ENCODE measurements around the gene SLC29A3.
A peak's percentile ranks its signal among the peaks of the same experiment; 100 is the strongest.

Gene SLC29A3

DNA sequence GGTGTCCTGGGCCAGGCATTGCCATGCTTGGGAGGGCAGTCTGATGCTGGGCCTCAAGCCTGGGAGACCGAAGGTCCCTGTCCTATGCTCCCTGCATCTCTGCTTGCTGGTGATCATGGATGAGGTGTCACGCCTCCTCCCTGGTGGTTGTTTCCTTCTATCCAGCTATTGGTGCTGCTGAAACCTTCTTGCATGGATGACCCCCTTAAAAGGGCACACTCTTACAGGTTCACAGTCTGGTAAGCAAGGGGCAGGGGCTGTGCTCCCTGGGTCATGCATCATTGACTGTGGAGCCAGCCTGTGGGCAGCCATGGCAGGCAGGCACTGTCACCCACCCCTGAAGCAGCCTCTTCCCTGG is 36.8 kb upstream of the SLC29A3 start:
- DNase-seq (ENCODE audit: insufficient read length, low spot score) = no peak
- no peak for TF ChIP-seq POU2F2 (IDR thresholded peaks at IDR 0.05; ENCODE audit: low read depth, low read length)
- no peak for TF ChIP-seq TAF1 (IDR thresholded peaks at IDR 0.05; ENCODE audit: low read depth, low read length)
- no peak for TF ChIP-seq PAX5 (IDR thresholded peaks at IDR 0.05; ENCODE audit: insufficient read depth, low read length, severe bottlenecking)
- no peak for TF ChIP-seq POLR2A (IDR thresholded peaks at IDR 0.05; ENCODE audit: low read depth, low read length)
- TF ChIP-seq SPI1 (IDR thresholded peaks at IDR 0.05; ENCODE audit: low read depth, low read length) = no peak
- TF ChIP-seq POLR2AphosphoS5 (IDR thresholded peaks at IDR 0.05; ENCODE audit: low read depth, low read length) = no peak
- FAIRE-seq = no peak

GRCh38 chr10:71283410-71283809 is 35.6 kb upstream of the SLC29A3 start:
- TF ChIP-seq POLR2AphosphoS5 (IDR thresholded peaks at IDR 0.05; ENCODE audit: low read depth, low read length) (no peak), TAF1 (IDR thresholded peaks at IDR 0.05; ENCODE audit: low read depth, low read length) (no peak), POLR2A (IDR thresholded peaks at IDR 0.05; ENCODE audit: low read depth, low read length) (no peak), PAX5 (IDR thresholded peaks at IDR 0.05; ENCODE audit: insufficient read depth, low read length, severe bottlenecking) (no peak), SPI1 (IDR thresholded peaks at IDR 0.05; ENCODE audit: low read depth, low read length) (no peak), POU2F2 (IDR thresholded peaks at IDR 0.05; ENCODE audit: low read depth, low read length) (no peak)
- DNase-seq (ENCODE audit: insufficient read length, low spot score) (no peak), FAIRE-seq (no peak)

DNA sequence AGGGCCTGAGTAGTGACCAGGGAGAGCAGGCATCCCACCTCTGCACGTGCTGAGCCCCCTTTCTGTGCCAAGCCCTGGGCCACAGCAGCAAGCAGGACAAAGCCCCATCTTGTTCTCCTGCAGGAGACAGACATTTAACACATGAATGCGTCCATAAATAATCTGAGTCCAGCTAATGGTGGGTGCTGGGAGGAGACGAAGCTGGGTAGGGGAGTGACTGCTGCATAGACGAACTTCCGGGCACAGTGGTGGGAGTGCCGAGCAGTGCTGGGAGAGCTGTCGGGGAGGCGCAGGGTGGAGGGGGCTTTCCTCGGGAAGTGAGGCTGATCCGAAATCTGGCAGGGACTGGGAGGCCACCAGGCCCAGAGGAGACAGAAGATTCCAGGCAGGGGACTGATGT is 35.2 kb upstream of the SLC29A3 start:
- TF ChIP-seq POLR2AphosphoS5 (IDR thresholded peaks at IDR 0.05; ENCODE audit: low read depth, low read length) = no peak
- no peak for TF ChIP-seq POLR2A (IDR thresholded peaks at IDR 0.05; ENCODE audit: low read depth, low read length)
- no peak for TF ChIP-seq SPI1 (IDR thresholded peaks at IDR 0.05; ENCODE audit: low read depth, low read length)

GRCh38 chr10:71284544-71285179 is 34.4 kb upstream of the SLC29A3 start:
- TF ChIP-seq PAX5 (IDR thresholded peaks at IDR 0.05; ENCODE audit: insufficient read depth, low read length, severe bottlenecking) (no peak), SPI1 (IDR thresholded peaks at IDR 0.05; ENCODE audit: low read depth, low read length) (no peak), POU2F2 (IDR thresholded peaks at IDR 0.05; ENCODE audit: low read depth, low read length) (no peak), TAF1 (IDR thresholded peaks at IDR 0.05; ENCODE audit: low read depth, low read length) (no peak), POLR2AphosphoS5 (IDR thresholded peaks at IDR 0.05; ENCODE audit: low read depth, low read length) (no peak), POLR2A (IDR thresholded peaks at IDR 0.05; ENCODE audit: low read depth, low read length) (no peak)
- FAIRE-seq = no peak
- no peak for DNase-seq (ENCODE audit: insufficient read length, low spot score)

More for the DNA sequence above, 35.2 kb upstream of the SLC29A3 start:
- FAIRE-seq = no peak
- no peak for DNase-seq (ENCODE audit: insufficient read length, low spot score)

DNA sequence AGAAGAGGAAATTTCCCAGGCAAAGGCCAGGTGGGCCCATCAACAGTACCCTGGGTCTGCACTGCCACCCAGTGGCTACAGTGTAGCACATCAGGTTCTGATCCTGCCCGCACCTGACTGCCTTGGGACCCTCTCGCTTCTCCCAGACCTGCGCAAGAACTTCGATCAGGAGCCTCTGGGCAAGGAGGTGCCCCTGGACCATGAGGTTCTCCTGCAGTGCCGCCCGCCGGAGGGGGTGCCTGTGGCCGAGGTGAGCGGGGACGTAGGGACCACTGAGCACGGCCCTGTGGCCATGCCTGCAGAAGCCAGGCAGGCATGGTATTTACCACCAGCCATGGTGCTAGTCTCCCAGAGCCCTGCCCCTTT is 33.9 kb upstream of the SLC29A3 start:
- FAIRE-seq (peak; percentile 76), DNase-seq (ENCODE audit: insufficient read length, low spot score) (peak; percentile 79)
- no peak for TF ChIP-seq POU2F2 (IDR thresholded peaks at IDR 0.05; ENCODE audit: low read depth, low read length)
- TF ChIP-seq POLR2A (IDR thresholded peaks at IDR 0.05; ENCODE audit: low read depth, low read length) = no peak
- no peak for TF ChIP-seq PAX5 (IDR thresholded peaks at IDR 0.05; ENCODE audit: insufficient read depth, low read length, severe bottlenecking)
- no peak for TF ChIP-seq SPI1 (IDR thresholded peaks at IDR 0.05; ENCODE audit: low read depth, low read length)
- TF ChIP-seq POLR2AphosphoS5 (IDR thresholded peaks at IDR 0.05; ENCODE audit: low read depth, low read length) = no peak
- TF ChIP-seq TAF1 (IDR thresholded peaks at IDR 0.05; ENCODE audit: low read depth, low read length) = no peak

- TF ChIP-seq POLR2AphosphoS5 (IDR thresholded peaks at IDR 0.05; ENCODE audit: low read depth, low read length) (no peak), SPI1 (IDR thresholded peaks at IDR 0.05; ENCODE audit: low read depth, low read length) (no peak), TAF1 (IDR thresholded peaks at IDR 0.05; ENCODE audit: low read depth, low read length) (no peak), PAX5 (IDR thresholded peaks at IDR 0.05; ENCODE audit: insufficient read depth, low read length, severe bottlenecking) (no peak), POU2F2 (IDR thresholded peaks at IDR 0.05; ENCODE audit: low read depth, low read length) (no peak), POLR2A (IDR thresholded peaks at IDR 0.05; ENCODE audit: low read depth, low read length) (no peak)
- DNase-seq (ENCODE audit: insufficient read length, low spot score) (no peak), FAIRE-seq (no peak)
Measured at GRCh38 chr10:71285986-71286385, 33.1 kb upstream of the SLC29A3 start.

GRCh38 chr10:71286521-71287294 is 32.4 kb upstream of the SLC29A3 start:
- TF ChIP-seq PAX5 (IDR thresholded peaks at IDR 0.05; ENCODE audit: insufficient read depth, low read length, severe bottlenecking) (no peak), POLR2AphosphoS5 (IDR thresholded peaks at IDR 0.05; ENCODE audit: low read depth, low read length) (no peak), POLR2A (IDR thresholded peaks at IDR 0.05; ENCODE audit: low read depth, low read length) (no peak), SPI1 (IDR thresholded peaks at IDR 0.05; ENCODE audit: low read depth, low read length) (no peak), POU2F2 (IDR thresholded peaks at IDR 0.05; ENCODE audit: low read depth, low read length) (no peak), TAF1 (IDR thresholded peaks at IDR 0.05; ENCODE audit: low read depth, low read length) (no peak)
- no peak for DNase-seq (ENCODE audit: insufficient read length, low spot score)
- FAIRE-seq = no peak

DNA sequence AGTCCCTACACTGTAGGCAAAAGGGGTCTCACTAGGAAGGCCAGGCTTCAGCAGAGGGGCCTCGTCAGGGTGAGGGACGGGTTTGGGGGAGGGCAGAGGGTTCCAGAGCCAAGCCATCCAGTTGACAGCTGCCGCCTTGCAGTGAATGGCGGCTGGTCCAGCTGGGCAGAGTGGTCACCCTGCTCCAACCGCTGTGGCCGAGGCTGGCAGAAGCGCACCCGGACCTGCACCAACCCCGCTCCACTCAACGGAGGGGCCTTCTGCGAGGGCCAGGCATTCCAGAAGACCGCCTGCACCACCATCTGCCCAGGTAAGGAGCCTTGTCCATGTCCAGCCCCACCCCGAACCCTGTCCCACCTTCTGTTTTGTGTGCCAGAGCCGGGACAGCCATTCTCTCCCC is 31.6 kb upstream of the SLC29A3 start:
- FAIRE-seq = no peak
- TF ChIP-seq SPI1 (IDR thresholded peaks at IDR 0.05; ENCODE audit: low read depth, low read length) = no peak
- no peak for TF ChIP-seq POLR2AphosphoS5 (IDR thresholded peaks at IDR 0.05; ENCODE audit: low read depth, low read length)
- no peak for TF ChIP-seq POU2F2 (IDR thresholded peaks at IDR 0.05; ENCODE audit: low read depth, low read length)
- no peak for TF ChIP-seq POLR2A (IDR thresholded peaks at IDR 0.05; ENCODE audit: low read depth, low read length)
- TF ChIP-seq TAF1 (IDR thresholded peaks at IDR 0.05; ENCODE audit: low read depth, low read length) = no peak
- DNase-seq (ENCODE audit: insufficient read length, low spot score) = no peak

- TF ChIP-seq POLR2AphosphoS5 (IDR thresholded peaks at IDR 0.05; ENCODE audit: low read depth, low read length) = no peak
- no peak for TF ChIP-seq TAF1 (IDR thresholded peaks at IDR 0.05; ENCODE audit: low read depth, low read length)
- TF ChIP-seq POLR2A (IDR thresholded peaks at IDR 0.05; ENCODE audit: low read depth, low read length) = no peak
- TF ChIP-seq POU2F2 (IDR thresholded peaks at IDR 0.05; ENCODE audit: low read depth, low read length) = no peak
- TF ChIP-seq PAX5 (IDR thresholded peaks at IDR 0.05; ENCODE audit: insufficient read depth, low read length, severe bottlenecking) = no peak
- TF ChIP-seq SPI1 (IDR thresholded peaks at IDR 0.05; ENCODE audit: low read depth, low read length) = no peak
- FAIRE-seq = no peak
- no peak for DNase-seq (ENCODE audit: insufficient read length, low spot score)
Measured at GRCh38 chr10:71288461-71288860, 30.6 kb upstream of the SLC29A3 start.

Data from GM12891 (cell line).